ENCODE measurements around the gene AVPR2.

DNA sequence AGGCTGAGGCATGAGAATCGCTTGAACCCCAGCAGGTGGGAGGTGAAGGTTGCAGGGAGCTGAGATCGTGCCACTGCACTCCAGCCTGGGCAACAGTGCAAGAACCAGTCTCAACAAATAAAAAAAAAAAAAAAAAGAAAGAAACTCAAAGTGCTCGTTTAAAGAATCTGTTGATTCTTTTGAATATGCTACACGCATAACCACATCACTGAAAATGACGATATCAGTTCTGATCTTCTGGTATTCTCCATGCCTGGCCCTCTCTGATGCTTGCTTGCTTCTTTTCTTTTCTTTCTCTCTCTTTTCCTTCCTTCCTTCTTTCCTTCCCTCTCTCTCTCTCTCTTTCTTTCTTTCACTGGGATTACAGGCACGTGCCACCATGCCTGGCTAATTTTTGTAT lies 7.3 kb downstream of the AVPR2 start:
- TF ChIP-seq, protein P1, sequence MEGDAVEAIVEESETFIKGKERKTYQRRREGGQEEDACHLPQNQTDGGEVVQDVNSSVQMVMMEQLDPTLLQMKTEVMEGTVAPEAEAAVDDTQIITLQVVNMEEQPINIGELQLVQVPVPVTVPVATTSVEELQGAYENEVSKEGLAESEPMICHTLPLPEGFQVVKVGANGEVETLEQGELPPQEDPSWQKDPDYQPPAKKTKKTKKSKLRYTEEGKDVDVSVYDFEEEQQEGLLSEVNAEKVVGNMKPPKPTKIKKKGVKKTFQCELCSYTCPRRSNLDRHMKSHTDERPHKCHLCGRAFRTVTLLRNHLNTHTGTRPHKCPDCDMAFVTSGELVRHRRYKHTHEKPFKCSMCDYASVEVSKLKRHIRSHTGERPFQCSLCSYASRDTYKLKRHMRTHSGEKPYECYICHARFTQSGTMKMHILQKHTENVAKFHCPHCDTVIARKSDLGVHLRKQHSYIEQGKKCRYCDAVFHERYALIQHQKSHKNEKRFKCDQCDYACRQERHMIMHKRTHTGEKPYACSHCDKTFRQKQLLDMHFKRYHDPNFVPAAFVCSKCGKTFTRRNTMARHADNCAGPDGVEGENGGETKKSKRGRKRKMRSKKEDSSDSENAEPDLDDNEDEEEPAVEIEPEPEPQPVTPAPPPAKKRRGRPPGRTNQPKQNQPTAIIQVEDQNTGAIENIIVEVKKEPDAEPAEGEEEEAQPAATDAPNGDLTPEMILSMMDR (conservative IDR thresholded peaks at IDR 0.05 in 1 of 2, IDR thresholded peaks at IDR 0.05 in 1 of 2; ENCODE audit: low read depth in 1 of 2, low read length in 2 of 2) = no peak
- TF ChIP-seq EZH2 (IDR thresholded peaks at IDR 0.05; ENCODE audit: low read length, missing control alignments) = no peak

All from fibroblast of lung (primary cell).